ENCODE results near the gene FBN3.

Gene FBN3

GRCh38 chr19:8111376-8111775, 38.0 kb downstream of the FBN3 start:
- Histone ChIP-seq H2AK5ac (ENCODE audit: low read depth, low read length) (no peak overlapping the region), H2BK120ac (ENCODE audit: low read depth, low read length) (no peak overlapping the region), H2BK12ac (ENCODE audit: low read length) (no peak overlapping the region), H3K36me3 (replicated peaks in 1 of 2; ENCODE audit: control insufficient read depth in 2 of 2, insufficient read depth in 2 of 2, low read length in 2 of 2) (peaks cover 14 to 30% of the 10 kb centered on the region in 2 donors), H3K9me3 (replicated peaks in 1 of 2; ENCODE audit: control insufficient read depth in 2 of 2, insufficient read depth in 1 of 2, low read depth in 1 of 2, low read length in 2 of 2) (no peaks in the 10 kb centered on the region), H3K9ac (ENCODE audit: low read depth, low read length, poor library complexity) (no peak overlapping the region), H3K79me1 (ENCODE audit: low read depth, low read length) (no peaks in the 10 kb centered on the region), H3K27me3 (ENCODE audit: control insufficient read depth in 3 of 3, insufficient read depth in 3 of 3, low read depth in 1 of 3, low read length in 3 of 3) (no peaks in the 10 kb centered on the region), H3K4me2 (ENCODE audit: insufficient read depth, low read length, poor library complexity, severe bottlenecking) (no peak overlapping the region), H4K8ac (ENCODE audit: low read depth, low read length) (no peak overlapping the region), H3K23ac (ENCODE audit: low read depth, low read length, poor library complexity) (no peak overlapping the region), H2AFZ (ENCODE audit: low read length) (no peak overlapping the region), H3K27ac (replicated peaks; ENCODE audit: low read length) (no peak overlapping the region), H2BK15ac (ENCODE audit: low read length) (no peak overlapping the region), H3K14ac (ENCODE audit: low read length) (no peak overlapping the region), H2BK5ac (ENCODE audit: low read length) (no peak overlapping the region), H3K4ac (ENCODE audit: low read length) (no peak overlapping the region), H3K18ac (ENCODE audit: low read length) (no peak overlapping the region), H4K91ac (ENCODE audit: low read depth, low read length, poor library complexity) (no peak overlapping the region), H3K4me1 (ENCODE audit: control insufficient read depth in 2 of 2, insufficient read depth in 1 of 2, low read depth in 1 of 2, low read length in 2 of 2) (peaks cover 0 to 2% of the 10 kb centered on the region in 2 donors), H3K4me3 (ENCODE audit: low read length in 2 of 2) (no peak overlapping the region)
- no peak for DNase-seq (ENCODE audit: low spot score)
- no CpG with 5 or more reads among the region's 16 CpGs for WGBS, 2 donors (ENCODE audit: extremely low coverage in 2 of 2, insufficient read length in 2 of 2, insufficient replicate concordance in 1 of 2)

GRCh38 chr19:8110931-8111330, 38.5 kb downstream of the FBN3 start:
- no peak overlapping the region for H2AK5ac ChIP-seq (ENCODE audit: low read depth, low read length)
- no peaks in the 10 kb centered on the region for H3K79me1 ChIP-seq (ENCODE audit: low read depth, low read length)
- WGBS, 2 donors (ENCODE audit: extremely low coverage in 2 of 2, insufficient read length in 2 of 2, insufficient replicate concordance in 1 of 2): no CpG with 5 or more reads among the region's 16 CpGs
- no peak overlapping the region for H3K4me3 ChIP-seq (ENCODE audit: low read length in 2 of 2)
- no peak overlapping the region for H3K23ac ChIP-seq (ENCODE audit: low read depth, low read length, poor library complexity)
- no peak overlapping the region for H2BK5ac ChIP-seq (ENCODE audit: low read length)
- no peak overlapping the region for H3K18ac ChIP-seq (ENCODE audit: low read length)
- H4K91ac ChIP-seq (ENCODE audit: low read depth, low read length, poor library complexity): no peak overlapping the region
- no peak overlapping the region for H3K4me2 ChIP-seq (ENCODE audit: insufficient read depth, low read length, poor library complexity, severe bottlenecking)
- H3K14ac ChIP-seq (ENCODE audit: low read length): no peak overlapping the region
- H3K27ac ChIP-seq (replicated peaks; ENCODE audit: low read length): no peak overlapping the region
- H3K36me3 ChIP-seq (replicated peaks in 1 of 2; ENCODE audit: control insufficient read depth in 2 of 2, insufficient read depth in 2 of 2, low read length in 2 of 2): peaks cover 15 to 31% of the 10 kb centered on the region in 2 donors
- DNase-seq (ENCODE audit: low spot score): no peak
- no peak overlapping the region for H2BK15ac ChIP-seq (ENCODE audit: low read length)
- peak overlapping the region; percentile 83 for H2BK120ac ChIP-seq (ENCODE audit: low read depth, low read length)
- H2BK12ac ChIP-seq (ENCODE audit: low read length): no peak overlapping the region
- no peak overlapping the region for H3K9ac ChIP-seq (ENCODE audit: low read depth, low read length, poor library complexity)
- no peak overlapping the region for H4K8ac ChIP-seq (ENCODE audit: low read depth, low read length)
- H2AFZ ChIP-seq (ENCODE audit: low read length): no peak overlapping the region
- H3K4ac ChIP-seq (ENCODE audit: low read length): no peak overlapping the region
- H3K27me3 ChIP-seq (ENCODE audit: control insufficient read depth in 3 of 3, insufficient read depth in 3 of 3, low read depth in 1 of 3, low read length in 3 of 3): no peaks in the 10 kb centered on the region
- H3K4me1 ChIP-seq (ENCODE audit: control insufficient read depth in 2 of 2, insufficient read depth in 1 of 2, low read depth in 1 of 2, low read length in 2 of 2): peaks cover 0 to 2% of the 10 kb centered on the region in 2 donors
- H3K9me3 ChIP-seq (replicated peaks in 1 of 2; ENCODE audit: control insufficient read depth in 2 of 2, insufficient read depth in 1 of 2, low read depth in 1 of 2, low read length in 2 of 2): no peaks in the 10 kb centered on the region

- H2BK120ac ChIP-seq (ENCODE audit: low read depth, low read length): no peak overlapping the region
- no CpG with 5 or more reads among the region's 7 CpGs for WGBS, 2 donors (ENCODE audit: extremely low coverage in 2 of 2, insufficient read length in 2 of 2, insufficient replicate concordance in 1 of 2)
- peaks cover 0 to 2% of the 10 kb centered on the region in 2 donors for H3K4me1 ChIP-seq (ENCODE audit: control insufficient read depth in 2 of 2, insufficient read depth in 1 of 2, low read depth in 1 of 2, low read length in 2 of 2)
- no peaks in the 10 kb centered on the region for H3K9me3 ChIP-seq (replicated peaks in 1 of 2; ENCODE audit: control insufficient read depth in 2 of 2, insufficient read depth in 1 of 2, low read depth in 1 of 2, low read length in 2 of 2)
- no peak overlapping the region for H3K9ac ChIP-seq (ENCODE audit: low read depth, low read length, poor library complexity)
- no peak overlapping the region for H3K27ac ChIP-seq (replicated peaks; ENCODE audit: low read length)
- H2BK12ac ChIP-seq (ENCODE audit: low read length): no peak overlapping the region
- H3K18ac ChIP-seq (ENCODE audit: low read length): no peak overlapping the region
- no peak overlapping the region for H3K14ac ChIP-seq (ENCODE audit: low read length)
- H2AK5ac ChIP-seq (ENCODE audit: low read depth, low read length): no peak overlapping the region
- H3K4me2 ChIP-seq (ENCODE audit: insufficient read depth, low read length, poor library complexity, severe bottlenecking): no peak overlapping the region
- H3K79me1 ChIP-seq (ENCODE audit: low read depth, low read length): no peaks in the 10 kb centered on the region
- H4K8ac ChIP-seq (ENCODE audit: low read depth, low read length): no peak overlapping the region
- H3K4me3 ChIP-seq (ENCODE audit: low read length in 2 of 2): no peak overlapping the region
- no peak overlapping the region for H2BK5ac ChIP-seq (ENCODE audit: low read length)
- no peak overlapping the region for H3K23ac ChIP-seq (ENCODE audit: low read depth, low read length, poor library complexity)
- H3K27me3 ChIP-seq (ENCODE audit: control insufficient read depth in 3 of 3, insufficient read depth in 3 of 3, low read depth in 1 of 3, low read length in 3 of 3): no peaks in the 10 kb centered on the region
- H3K4ac ChIP-seq (ENCODE audit: low read length): no peak overlapping the region
- H2AFZ ChIP-seq (ENCODE audit: low read length): no peak overlapping the region
- no peak overlapping the region for H2BK15ac ChIP-seq (ENCODE audit: low read length)
- no peak for DNase-seq (ENCODE audit: low spot score)
- no peak overlapping the region for H4K91ac ChIP-seq (ENCODE audit: low read depth, low read length, poor library complexity)
- H3K36me3 ChIP-seq (replicated peaks in 1 of 2; ENCODE audit: control insufficient read depth in 2 of 2, insufficient read depth in 2 of 2, low read length in 2 of 2): peaks cover 15 to 31% of the 10 kb centered on the region in 2 donors
Measured at GRCh38 chr19:8109890-8110662, 39.3 kb downstream of the FBN3 start.

- WGBS, 2 donors (ENCODE audit: extremely low coverage in 2 of 2, insufficient read length in 2 of 2, insufficient replicate concordance in 1 of 2): no CpG with 5 or more reads among the region's 12 CpGs
Measured at GRCh38 chr19:8109455-8109854, 39.9 kb downstream of the FBN3 start.

More at GRCh38 chr19:8109455-8109854, 39.9 kb downstream of the FBN3 start:
- Histone ChIP-seq H2AFZ (ENCODE audit: low read length) (no peak overlapping the region), H2BK12ac (ENCODE audit: low read length) (no peak overlapping the region), H2BK120ac (ENCODE audit: low read depth, low read length) (no peak overlapping the region), H3K23ac (ENCODE audit: low read depth, low read length, poor library complexity) (no peak overlapping the region), H3K79me1 (ENCODE audit: low read depth, low read length) (no peaks in the 10 kb centered on the region), H2BK15ac (ENCODE audit: low read length) (no peak overlapping the region), H2AK5ac (ENCODE audit: low read depth, low read length) (peak overlapping the region; percentile 29), H4K8ac (ENCODE audit: low read depth, low read length) (no peak overlapping the region), H2BK5ac (ENCODE audit: low read length) (no peak overlapping the region), H3K36me3 (replicated peaks in 1 of 2; ENCODE audit: control insufficient read depth in 2 of 2, insufficient read depth in 2 of 2, low read length in 2 of 2) (peaks cover 15 to 31% of the 10 kb centered on the region in 2 donors), H3K18ac (ENCODE audit: low read length) (no peak overlapping the region), H3K4me2 (ENCODE audit: insufficient read depth, low read length, poor library complexity, severe bottlenecking) (no peak overlapping the region), H3K4me3 (ENCODE audit: low read length in 2 of 2) (no peak overlapping the region), H4K91ac (ENCODE audit: low read depth, low read length, poor library complexity) (no peak overlapping the region), H3K4me1 (ENCODE audit: control insufficient read depth in 2 of 2, insufficient read depth in 1 of 2, low read depth in 1 of 2, low read length in 2 of 2) (peaks cover 0 to 2% of the 10 kb centered on the region in 2 donors), H3K27ac (replicated peaks; ENCODE audit: low read length) (no peak overlapping the region), H3K27me3 (ENCODE audit: control insufficient read depth in 3 of 3, insufficient read depth in 3 of 3, low read depth in 1 of 3, low read length in 3 of 3) (no peaks in the 10 kb centered on the region), H3K14ac (ENCODE audit: low read length) (no peak overlapping the region), H3K9me3 (replicated peaks in 1 of 2; ENCODE audit: control insufficient read depth in 2 of 2, insufficient read depth in 1 of 2, low read depth in 1 of 2, low read length in 2 of 2) (no peaks in the 10 kb centered on the region), H3K9ac (ENCODE audit: low read depth, low read length, poor library complexity) (no peak overlapping the region), H3K4ac (ENCODE audit: low read length) (no peak overlapping the region)
- DNase-seq (ENCODE audit: low spot score): no peak

Data from neuronal stem cell (in vitro differentiated cells).